GM23338 (cell line): ENCODE measurements around the gene OR10T2.

ENCODE experiments used
- CREB1 ChIP-seq: fragments of 250-450 bp; sonication (Bioruptor Pico); IDR thresholded peaks from 2 replicates; pipeline ENCODE4 v1.5.0; 2020; ENCODE audit warnings: low read depth, mild to moderate bottlenecking, moderate library complexity
- EZH2 ChIP-seq: fragments of 200-600 bp; sonication (generic); IDR thresholded peaks from one replicate; pipeline ENCODE4 v1.8.0; 2017; ENCODE audit warnings: antibody characterized with exemption, mild to moderate bottlenecking, low read depth; ENCODE audit not compliant: unreplicated experiment
- EZH2phosphoT487 ChIP-seq: fragments of 200-600 bp; sonication (generic); IDR thresholded peaks from one replicate; pipeline ENCODE4 v1.8.1; 2018; ENCODE audit warnings: antibody characterized with exemption; ENCODE audit not compliant: unreplicated experiment
- JUNB ChIP-seq: IDR thresholded peaks from one replicate; pipeline ENCODE4 v1.6.1; 2016; ENCODE audit warnings: antibody characterized with exemption; ENCODE audit not compliant: unreplicated experiment
- POLR2AphosphoS5 ChIP-seq: IDR thresholded peaks from 2 replicates; pipeline ENCODE4 v1.6.1; 2016; ENCODE audit warnings: antibody characterized with exemption, low read depth
- STAT1 ChIP-seq: IDR thresholded peaks from one replicate; pipeline ENCODE4 v1.6.1; 2016; ENCODE audit warnings: antibody characterized with exemption; ENCODE audit not compliant: unreplicated experiment
- ZNF114 ChIP-seq: fragments of 250-450 bp; sonication (Bioruptor Pico); IDR thresholded peaks from 2 replicates; pipeline ENCODE4 v1.5.0; 2020; ENCODE audit warnings: mild to moderate bottlenecking, moderate library complexity
- ZNF331 ChIP-seq: fragments of 250-450 bp; sonication (Bioruptor Pico); IDR thresholded peaks from 2 replicates; pipeline ENCODE4 v1.5.0; 2020; ENCODE audit warnings: low read depth, mild to moderate bottlenecking, moderate library complexity
- TF ChIP-seq, protein P1 (sequence below), 2 experiments: fragments of 200-600 bp in 1 of 2; sonication (generic) in 1 of 2; conservative IDR thresholded peaks; 2 replicates each; pipeline versions ENCODE4 v1.5.1 to v1.6.1; 2016 to 2017; ENCODE audit warnings: antibody characterized with exemption in 2 of 2, low read depth in 2 of 2, mild to moderate bottlenecking in 2 of 2, moderate library complexity in 1 of 2
- TF ChIP-seq, protein P2 (sequence below): IDR thresholded peaks from 2 replicates; pipeline ENCODE4 v1.6.1; 2016; ENCODE audit warnings: antibody characterized with exemption
- TF ChIP-seq, protein P3 (sequence below): IDR thresholded peaks from one replicate; pipeline ENCODE4 v1.6.1; 2018; ENCODE audit warnings: antibody characterized with exemption; ENCODE audit not compliant: unreplicated experiment
- TF ChIP-seq, protein P4 (sequence below): fragments of 250-450 bp; sonication (Bioruptor Pico); IDR thresholded peaks from 2 replicates; pipeline ENCODE4 v1.5.0; 2020; ENCODE audit warnings: mild to moderate bottlenecking, moderate library complexity

DNA sequence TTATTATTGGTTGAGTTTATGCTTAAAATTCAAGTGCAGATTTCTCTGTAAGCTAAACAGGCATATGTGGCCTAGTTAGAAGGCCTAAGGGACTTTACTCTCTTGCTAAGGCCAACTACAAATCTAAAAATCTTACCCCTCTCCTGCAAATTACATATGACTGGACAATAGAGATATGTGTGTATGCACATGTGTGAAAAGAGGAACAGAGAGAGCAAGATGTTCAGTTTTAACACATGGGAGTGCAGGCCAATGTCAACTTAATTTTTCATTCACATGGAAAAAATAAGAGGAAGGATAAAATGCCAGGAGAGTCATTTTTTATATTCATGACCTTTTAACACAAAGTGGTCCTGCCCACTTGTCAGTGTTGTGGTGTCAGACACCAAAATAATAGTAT, 18.3 kb upstream of the OR10T2 start:
- TF ChIP-seq EZH2, result no peak
- TF ChIP-seq, protein P1, sequence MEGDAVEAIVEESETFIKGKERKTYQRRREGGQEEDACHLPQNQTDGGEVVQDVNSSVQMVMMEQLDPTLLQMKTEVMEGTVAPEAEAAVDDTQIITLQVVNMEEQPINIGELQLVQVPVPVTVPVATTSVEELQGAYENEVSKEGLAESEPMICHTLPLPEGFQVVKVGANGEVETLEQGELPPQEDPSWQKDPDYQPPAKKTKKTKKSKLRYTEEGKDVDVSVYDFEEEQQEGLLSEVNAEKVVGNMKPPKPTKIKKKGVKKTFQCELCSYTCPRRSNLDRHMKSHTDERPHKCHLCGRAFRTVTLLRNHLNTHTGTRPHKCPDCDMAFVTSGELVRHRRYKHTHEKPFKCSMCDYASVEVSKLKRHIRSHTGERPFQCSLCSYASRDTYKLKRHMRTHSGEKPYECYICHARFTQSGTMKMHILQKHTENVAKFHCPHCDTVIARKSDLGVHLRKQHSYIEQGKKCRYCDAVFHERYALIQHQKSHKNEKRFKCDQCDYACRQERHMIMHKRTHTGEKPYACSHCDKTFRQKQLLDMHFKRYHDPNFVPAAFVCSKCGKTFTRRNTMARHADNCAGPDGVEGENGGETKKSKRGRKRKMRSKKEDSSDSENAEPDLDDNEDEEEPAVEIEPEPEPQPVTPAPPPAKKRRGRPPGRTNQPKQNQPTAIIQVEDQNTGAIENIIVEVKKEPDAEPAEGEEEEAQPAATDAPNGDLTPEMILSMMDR (conservative IDR thresholded peaks at IDR 0.05; ENCODE audit: low read depth in 2 of 2), result no peak
- TF ChIP-seq POLR2AphosphoS5, result no peak
- TF ChIP-seq EZH2phosphoT487, result no peak
- no peak for TF ChIP-seq ZNF114 (CRISPR knock-in tag)
- TF ChIP-seq, protein P2, sequence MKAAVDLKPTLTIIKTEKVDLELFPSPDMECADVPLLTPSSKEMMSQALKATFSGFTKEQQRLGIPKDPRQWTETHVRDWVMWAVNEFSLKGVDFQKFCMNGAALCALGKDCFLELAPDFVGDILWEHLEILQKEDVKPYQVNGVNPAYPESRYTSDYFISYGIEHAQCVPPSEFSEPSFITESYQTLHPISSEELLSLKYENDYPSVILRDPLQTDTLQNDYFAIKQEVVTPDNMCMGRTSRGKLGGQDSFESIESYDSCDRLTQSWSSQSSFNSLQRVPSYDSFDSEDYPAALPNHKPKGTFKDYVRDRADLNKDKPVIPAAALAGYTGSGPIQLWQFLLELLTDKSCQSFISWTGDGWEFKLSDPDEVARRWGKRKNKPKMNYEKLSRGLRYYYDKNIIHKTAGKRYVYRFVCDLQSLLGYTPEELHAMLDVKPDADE, result no peak
- TF ChIP-seq, protein P3, sequence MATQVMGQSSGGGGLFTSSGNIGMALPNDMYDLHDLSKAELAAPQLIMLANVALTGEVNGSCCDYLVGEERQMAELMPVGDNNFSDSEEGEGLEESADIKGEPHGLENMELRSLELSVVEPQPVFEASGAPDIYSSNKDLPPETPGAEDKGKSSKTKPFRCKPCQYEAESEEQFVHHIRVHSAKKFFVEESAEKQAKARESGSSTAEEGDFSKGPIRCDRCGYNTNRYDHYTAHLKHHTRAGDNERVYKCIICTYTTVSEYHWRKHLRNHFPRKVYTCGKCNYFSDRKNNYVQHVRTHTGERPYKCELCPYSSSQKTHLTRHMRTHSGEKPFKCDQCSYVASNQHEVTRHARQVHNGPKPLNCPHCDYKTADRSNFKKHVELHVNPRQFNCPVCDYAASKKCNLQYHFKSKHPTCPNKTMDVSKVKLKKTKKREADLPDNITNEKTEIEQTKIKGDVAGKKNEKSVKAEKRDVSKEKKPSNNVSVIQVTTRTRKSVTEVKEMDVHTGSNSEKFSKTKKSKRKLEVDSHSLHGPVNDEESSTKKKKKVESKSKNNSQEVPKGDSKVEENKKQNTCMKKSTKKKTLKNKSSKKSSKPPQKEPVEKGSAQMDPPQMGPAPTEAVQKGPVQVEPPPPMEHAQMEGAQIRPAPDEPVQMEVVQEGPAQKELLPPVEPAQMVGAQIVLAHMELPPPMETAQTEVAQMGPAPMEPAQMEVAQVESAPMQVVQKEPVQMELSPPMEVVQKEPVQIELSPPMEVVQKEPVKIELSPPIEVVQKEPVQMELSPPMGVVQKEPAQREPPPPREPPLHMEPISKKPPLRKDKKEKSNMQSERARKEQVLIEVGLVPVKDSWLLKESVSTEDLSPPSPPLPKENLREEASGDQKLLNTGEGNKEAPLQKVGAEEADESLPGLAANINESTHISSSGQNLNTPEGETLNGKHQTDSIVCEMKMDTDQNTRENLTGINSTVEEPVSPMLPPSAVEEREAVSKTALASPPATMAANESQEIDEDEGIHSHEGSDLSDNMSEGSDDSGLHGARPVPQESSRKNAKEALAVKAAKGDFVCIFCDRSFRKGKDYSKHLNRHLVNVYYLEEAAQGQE, result no peak
- no peak for TF ChIP-seq ZNF331
- TF ChIP-seq STAT1, result no peak
- TF ChIP-seq CREB1, result no peak
- TF ChIP-seq JUNB, result no peak
- TF ChIP-seq, protein P4, sequence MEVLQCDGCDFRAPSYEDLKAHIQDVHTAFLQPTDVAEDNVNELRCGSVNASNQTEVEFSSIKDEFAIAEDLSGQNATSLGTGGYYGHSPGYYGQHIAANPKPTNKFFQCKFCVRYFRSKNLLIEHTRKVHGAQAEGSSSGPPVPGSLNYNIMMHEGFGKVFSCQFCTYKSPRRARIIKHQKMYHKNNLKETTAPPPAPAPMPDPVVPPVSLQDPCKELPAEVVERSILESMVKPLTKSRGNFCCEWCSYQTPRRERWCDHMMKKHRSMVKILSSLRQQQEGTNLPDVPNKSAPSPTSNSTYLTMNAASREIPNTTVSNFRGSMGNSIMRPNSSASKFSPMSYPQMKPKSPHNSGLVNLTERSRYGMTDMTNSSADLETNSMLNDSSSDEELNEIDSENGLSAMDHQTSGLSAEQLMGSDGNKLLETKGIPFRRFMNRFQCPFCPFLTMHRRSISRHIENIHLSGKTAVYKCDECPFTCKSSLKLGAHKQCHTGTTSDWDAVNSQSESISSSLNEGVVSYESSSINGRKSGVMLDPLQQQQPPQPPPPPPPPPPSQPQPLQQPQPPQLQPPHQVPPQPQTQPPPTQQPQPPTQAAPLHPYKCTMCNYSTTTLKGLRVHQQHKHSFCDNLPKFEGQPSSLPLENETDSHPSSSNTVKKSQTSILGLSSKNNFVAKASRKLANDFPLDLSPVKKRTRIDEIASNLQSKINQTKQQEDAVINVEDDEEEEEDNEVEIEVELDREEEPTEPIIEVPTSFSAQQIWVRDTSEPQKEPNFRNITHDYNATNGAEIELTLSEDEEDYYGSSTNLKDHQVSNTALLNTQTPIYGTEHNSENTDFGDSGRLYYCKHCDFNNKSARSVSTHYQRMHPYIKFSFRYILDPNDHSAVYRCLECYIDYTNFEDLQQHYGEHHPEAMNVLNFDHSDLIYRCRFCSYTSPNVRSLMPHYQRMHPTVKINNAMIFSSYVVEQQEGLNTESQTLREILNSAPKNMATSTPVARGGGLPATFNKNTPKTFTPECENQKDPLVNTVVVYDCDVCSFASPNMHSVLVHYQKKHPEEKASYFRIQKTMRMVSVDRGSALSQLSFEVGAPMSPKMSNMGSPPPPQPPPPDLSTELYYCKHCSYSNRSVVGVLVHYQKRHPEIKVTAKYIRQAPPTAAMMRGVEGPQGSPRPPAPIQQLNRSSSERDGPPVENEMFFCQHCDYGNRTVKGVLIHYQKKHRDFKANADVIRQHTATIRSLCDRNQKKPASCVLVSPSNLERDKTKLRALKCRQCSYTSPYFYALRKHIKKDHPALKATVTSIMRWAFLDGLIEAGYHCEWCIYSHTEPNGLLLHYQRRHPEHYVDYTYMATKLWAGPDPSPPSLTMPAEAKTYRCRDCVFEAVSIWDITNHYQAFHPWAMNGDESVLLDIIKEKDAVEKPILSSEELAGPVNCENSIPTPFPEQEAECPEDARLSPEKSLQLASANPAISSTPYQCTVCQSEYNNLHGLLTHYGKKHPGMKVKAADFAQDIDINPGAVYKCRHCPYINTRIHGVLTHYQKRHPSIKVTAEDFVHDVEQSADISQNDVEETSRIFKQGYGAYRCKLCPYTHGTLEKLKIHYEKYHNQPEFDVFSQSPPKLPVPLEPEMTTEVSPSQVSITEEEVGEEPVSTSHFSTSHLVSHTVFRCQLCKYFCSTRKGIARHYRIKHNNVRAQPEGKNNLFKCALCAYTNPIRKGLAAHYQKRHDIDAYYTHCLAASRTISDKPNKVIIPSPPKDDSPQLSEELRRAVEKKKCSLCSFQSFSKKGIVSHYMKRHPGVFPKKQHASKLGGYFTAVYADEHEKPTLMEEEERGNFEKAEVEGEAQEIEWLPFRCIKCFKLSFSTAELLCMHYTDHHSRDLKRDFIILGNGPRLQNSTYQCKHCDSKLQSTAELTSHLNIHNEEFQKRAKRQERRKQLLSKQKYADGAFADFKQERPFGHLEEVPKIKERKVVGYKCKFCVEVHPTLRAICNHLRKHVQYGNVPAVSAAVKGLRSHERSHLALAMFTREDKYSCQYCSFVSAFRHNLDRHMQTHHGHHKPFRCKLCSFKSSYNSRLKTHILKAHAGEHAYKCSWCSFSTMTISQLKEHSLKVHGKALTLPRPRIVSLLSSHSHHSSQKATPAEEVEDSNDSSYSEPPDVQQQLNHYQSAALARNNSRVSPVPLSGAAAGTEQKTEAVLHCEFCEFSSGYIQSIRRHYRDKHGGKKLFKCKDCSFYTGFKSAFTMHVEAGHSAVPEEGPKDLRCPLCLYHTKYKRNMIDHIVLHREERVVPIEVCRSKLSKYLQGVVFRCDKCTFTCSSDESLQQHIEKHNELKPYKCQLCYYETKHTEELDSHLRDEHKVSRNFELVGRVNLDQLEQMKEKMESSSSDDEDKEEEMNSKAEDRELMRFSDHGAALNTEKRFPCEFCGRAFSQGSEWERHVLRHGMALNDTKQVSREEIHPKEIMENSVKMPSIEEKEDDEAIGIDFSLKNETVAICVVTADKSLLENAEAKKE, result no peak
